ENCODE data around the gene CYP8B1.
A peak's percentile ranks its signal among the peaks of the same experiment; 100 is the strongest.
"Not testable (repeated sequence)": the region's sequence is repeated elsewhere in the genome, so short reads cannot be mapped to it uniquely, and the experiment has no call there.

The CYP8B1 gene

GRCh38 chr3:42886294-42886822 is 10.7 kb upstream of the CYP8B1 start:
- no peak for DNase-seq (ENCODE audit: low read depth)

DNA sequence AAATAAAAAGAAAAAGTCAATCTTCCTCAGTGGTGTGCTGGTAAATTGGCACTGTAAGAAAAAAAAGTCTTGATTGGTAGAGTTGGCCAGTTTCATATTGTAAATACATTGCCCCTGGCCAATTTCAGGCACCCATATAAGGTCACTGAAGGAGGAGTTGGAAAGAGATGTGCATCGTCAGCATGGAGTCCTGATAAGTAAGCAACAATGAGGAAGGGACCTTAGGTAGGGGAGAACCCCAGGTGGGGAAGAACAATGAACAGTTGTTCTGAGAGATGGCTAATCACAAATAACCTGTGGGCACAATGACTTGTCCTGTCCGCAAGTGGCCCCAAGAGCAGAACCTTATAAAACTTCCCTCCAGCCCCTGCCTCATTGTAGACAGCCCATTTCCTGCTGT is 8.6 kb upstream of the CYP8B1 start:
- no peak for DNase-seq (ENCODE audit: low read depth)

DNA sequence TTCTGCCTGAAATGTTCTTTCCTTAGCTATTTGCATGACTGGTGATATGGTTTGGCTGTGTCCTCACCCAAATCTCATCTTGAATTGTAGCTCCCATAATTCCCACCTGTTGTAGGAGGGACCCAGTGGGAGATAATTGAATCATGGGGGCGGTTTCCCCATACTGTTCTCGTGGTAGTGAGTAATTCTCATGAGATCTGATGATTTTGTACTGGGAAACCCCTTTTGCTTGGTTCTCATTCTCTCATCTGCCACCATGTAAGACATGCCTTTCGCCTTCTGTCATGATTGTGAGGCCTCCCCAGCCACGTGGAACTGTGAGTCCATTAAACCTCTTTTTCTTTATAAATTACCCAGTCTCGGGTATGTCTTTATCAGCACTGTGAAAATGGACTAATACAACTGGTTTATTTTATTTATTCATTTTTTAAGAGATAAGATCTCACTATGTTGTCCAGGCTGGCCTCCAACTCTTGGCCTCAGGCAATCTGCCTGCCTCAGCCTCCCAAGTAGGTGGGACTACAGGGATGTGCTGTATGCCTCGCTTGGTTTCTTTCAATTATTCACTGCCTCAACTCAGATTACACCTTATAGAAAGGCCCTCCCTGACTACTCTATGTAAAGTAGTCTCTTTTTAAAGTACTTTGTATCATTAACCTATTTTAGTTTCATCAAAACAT is 7.7 kb upstream of the CYP8B1 start:
- not testable (repeated sequence) for DNase-seq (ENCODE audit: low read depth)

GRCh38 chr3:42880601-42881451 is 5.1 kb upstream of the CYP8B1 start:
- DNase-seq (ENCODE audit: low read depth) = peak; percentile 72

- DNase-seq (ENCODE audit: low read depth) = no peak
Measured at GRCh38 chr3:42880183-42880582, 4.5 kb upstream of the CYP8B1 start.

GRCh38 chr3:42877881-42878280 is 2.2 kb upstream of the CYP8B1 start:
- no peak for DNase-seq (ENCODE audit: low read depth)

DNA sequence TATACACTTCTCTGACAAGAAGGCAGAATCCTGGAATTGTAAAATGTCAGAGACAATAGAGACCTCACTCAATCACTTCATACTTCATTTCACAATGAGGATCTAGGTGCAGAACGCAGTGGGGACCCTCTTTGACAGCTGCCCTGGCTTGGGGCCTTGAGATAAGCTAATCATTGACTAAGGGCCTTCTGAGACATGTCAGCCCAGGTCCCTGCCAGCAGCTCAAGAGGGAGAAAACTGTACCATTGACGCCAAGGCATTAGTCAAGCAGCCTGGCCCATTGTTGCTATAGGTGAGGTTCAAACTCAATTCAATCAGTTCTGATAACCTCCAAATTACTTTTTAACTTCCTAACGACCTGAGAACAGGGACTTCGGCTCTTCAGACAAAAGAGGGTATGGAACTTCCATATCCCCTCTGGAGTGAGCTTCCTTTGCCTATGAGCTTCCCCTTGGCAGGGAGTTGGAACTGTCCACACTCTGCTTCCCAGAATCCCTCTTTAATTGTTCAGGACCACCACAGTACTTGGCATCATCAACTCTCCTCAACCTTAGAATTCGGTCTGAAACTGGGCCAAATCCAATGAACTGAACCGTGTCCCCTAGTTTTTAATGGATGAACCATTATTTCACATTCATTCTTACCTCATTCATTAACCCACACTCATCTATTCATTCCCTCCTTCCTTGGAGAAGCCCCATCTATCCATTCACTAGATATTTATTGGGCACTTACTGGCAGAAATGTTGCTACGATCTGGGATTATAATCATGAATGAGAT is 1.5 kb upstream of the CYP8B1 start:
- DNase-seq (ENCODE audit: low read depth) = no peak

- no peak for DNase-seq (ENCODE audit: low read depth)
Measured at GRCh38 chr3:42876401-42876800, 722 bp upstream of the CYP8B1 start.

DNA sequence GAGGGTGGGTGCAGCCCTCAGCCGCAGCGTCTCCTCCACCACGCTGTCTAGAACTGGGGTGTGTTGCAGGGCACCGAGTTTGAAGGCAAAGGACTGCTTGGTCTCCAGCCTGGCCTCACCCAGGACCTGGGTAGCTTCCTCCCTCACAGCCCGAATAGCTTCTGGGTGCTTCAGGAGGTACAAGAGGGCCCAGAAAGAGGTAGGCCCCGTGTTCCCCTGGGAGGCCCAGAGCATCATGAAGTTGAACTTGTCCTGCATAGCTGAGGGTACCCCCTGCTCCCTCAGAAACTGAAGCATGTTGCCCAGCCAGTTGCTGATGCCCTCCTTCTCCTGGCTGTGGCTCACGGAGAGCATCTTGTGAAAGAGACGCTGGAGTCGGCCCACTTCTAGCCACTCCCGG is 930 bp downstream of the CYP8B1 start:
- DNase-seq (ENCODE audit: low read depth) = no peak

DNA sequence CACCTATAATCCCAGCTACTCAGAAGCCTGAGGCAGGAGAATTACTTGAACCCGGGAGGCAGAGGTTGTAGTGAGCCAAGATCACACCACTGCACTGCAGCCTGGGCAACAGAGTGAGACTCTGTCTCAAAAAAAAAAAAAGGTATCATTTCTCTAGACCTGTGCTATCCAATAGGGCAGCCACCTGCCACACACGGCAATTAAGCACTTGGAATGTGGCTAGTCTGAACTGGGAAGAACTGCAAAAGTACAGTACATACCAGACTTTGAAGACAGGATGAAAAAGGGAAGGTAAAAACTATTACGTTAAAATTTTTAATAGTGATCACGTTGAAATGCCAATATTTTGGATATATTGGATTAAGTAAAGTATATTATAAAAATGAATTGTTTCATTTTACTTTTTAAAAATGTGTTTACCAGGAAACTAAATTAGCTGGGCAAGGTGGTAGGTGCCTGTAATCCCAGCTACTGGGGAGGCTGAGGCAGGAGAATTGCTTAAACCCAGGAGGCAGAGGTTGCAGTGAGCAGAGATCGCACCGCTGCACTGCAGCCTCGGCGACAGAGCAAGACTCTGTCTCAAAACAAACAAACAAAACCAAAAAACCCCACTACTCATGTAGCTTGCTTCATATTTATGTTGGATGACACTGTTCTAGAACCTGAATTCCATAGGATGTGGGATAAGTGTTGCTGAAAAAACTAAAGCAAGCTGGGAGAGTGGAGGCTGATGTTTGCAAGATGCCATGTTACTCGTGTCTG is 2.3 kb downstream of the CYP8B1 start:
- DNase-seq (ENCODE audit: low read depth) = no peak

DNA sequence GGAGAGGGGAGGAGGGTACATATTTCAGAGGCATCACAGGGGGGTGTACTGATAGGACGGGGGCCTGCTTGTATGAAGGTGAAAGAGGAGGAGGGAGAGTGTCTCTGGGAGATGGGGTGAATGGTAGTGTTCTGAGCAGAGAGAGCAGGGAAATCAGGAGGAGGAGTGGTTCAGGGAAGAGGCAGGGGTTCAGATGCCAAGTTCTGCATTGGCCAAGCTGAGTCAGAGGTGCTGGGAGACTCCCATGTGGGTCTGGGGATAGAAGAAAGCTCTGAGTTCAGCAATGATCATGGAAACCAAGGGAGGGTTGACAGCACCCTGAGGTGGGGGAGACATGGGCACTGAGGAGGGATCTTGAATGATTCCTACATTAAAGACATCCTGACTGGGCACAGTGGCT is 3.0 kb downstream of the CYP8B1 start:
- DNase-seq (ENCODE audit: low read depth) = no peak

- no peak for DNase-seq (ENCODE audit: low read depth)
Measured at GRCh38 chr3:42871592-42872196, 4.0 kb downstream of the CYP8B1 start.

- no peak for DNase-seq (ENCODE audit: low read depth)
Measured at GRCh38 chr3:42868841-42869240, 6.8 kb downstream of the CYP8B1 start.

DNA sequence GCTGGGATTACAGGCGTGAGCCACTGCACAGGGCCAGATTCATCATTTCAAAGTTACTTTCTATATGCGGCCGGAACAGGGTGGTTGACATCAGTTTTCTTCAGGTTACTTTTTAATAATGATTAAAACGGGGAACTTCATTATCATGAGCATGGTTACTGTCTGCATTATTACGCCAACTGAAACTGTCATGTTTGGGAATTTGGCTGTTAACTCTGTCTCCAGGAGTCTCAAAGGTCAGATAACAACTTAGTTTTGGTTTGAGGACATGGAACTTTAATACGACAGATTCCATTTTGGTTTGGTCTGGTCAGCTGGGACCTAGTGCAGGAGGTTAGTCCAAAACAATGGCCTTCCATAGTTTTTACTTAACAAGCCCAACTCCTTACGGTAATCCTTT is 8.5 kb downstream of the CYP8B1 start:
- DNase-seq (ENCODE audit: low read depth) = no peak

DNA sequence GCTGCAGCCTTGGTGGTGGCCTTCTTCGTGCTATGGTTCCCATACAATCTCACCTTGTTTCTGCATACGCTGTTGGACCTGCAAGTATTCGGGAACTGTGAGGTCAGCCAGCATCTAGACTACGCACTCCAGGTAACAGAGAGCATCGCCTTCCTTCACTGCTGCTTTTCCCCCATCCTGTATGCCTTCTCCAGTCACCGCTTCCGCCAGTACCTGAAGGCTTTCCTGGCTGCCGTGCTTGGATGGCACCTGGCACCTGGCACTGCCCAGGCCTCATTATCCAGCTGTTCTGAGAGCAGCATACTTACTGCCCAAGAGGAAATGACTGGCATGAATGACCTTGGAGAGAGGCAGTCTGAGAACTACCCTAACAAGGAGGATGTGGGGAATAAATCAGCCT is 10.4 kb downstream of the CYP8B1 start:
- DNase-seq (ENCODE audit: low read depth) = no peak

DNA sequence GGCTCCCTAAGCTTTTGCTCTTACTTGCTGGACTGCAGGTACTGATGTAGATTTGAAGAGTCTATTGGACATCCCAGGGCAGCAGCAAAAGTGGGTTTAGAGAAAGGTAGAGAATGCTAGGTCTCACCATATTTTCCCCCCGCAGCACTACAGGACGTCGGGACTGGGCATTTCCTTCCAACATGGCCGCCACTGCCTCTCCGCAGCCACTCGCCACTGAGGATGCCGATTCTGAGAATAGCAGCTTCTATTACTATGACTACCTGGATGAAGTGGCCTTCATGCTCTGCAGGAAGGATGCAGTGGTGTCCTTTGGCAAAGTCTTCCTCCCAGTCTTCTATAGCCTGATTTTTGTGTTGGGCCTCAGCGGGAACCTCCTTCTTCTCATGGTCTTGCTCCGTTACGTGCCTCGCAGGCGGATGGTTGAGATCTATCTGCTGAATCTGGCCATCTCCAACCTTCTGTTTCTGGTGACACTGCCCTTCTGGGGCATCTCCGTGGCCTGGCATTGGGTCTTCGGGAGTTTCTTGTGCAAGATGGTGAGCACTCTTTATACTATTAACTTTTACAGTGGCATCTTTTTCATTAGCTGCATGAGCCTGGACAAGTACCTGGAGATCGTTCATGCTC is 11.2 kb downstream of the CYP8B1 start:
- DNase-seq (ENCODE audit: low read depth) = no peak

GRCh38 chr3:42856544-42856943 is 19.1 kb downstream of the CYP8B1 start:
- no peak for DNase-seq (ENCODE audit: low read depth)

- DNase-seq (ENCODE audit: low read depth) = no peak
Measured at GRCh38 chr3:42855547-42856380, 19.9 kb downstream of the CYP8B1 start.

GRCh38 chr3:42855219-42855546 is 20.5 kb downstream of the CYP8B1 start:
- no peak for DNase-seq (ENCODE audit: low read depth)

DNA sequence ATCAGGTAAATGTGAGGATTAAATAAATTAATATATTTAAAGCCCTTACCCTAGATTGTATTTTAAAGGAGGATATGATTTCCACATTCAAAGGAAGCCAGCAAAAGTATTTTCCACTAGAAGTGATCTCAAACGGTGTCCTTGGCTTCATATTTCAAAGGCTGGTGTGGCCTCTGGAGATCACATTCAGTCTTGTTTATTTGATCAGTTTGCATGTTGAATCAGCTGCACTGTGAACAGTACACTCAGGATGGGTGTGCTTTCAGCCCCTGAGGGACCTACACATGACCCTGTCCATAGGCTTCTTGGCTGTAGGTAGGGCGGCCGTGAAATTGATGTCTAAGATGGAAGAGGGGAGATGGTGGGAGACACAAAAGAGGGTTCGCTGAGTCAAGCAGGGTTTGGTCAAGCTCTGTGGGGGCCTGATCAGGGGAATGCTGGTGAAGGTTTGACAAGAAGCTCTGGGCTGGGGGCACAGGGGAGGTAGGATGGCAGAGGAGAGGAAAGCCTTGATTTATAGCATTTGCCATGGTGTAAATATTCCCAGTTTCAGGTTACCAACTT is 21.9 kb downstream of the CYP8B1 start:
- no peak for DNase-seq (ENCODE audit: low read depth)
